HEK293 (cell line): ENCODE results near the gene FZD2.

Source experiments
- BCL11B ChIP-seq: fragments of 450-650 bp; formaldehyde crosslinking; IDR thresholded peaks from 2 replicates; pipeline ENCODE4 v1.5.1; 2016; ENCODE audit warnings: low read depth, missing biosample characterization, missing genetic modification characterization
- GLI4 ChIP-seq: fragments of 450-650 bp; formaldehyde crosslinking; IDR thresholded peaks from 2 replicates; pipeline ENCODE4 v1.5.1; 2016; ENCODE audit warnings: missing biosample characterization, missing genetic modification characterization
- ZIC2 ChIP-seq: fragments of 450-650 bp; formaldehyde crosslinking; IDR thresholded peaks from 2 replicates; pipeline ENCODE4 v1.5.1; 2016; ENCODE audit warnings: missing biosample characterization, missing genetic modification characterization
- ZNF155 ChIP-seq: fragments of 450-650 bp; formaldehyde crosslinking; IDR thresholded peaks from 2 replicates; pipeline ENCODE4 v1.5.1; 2016; ENCODE audit warnings: missing biosample characterization, missing genetic modification characterization
- ZNF19 ChIP-seq: fragments of 450-650 bp; formaldehyde crosslinking; IDR thresholded peaks from 2 replicates; pipeline ENCODE4; 2016; ENCODE audit warnings: missing biosample characterization, missing genetic modification characterization, low read depth
- ZNF274 ChIP-seq, 2 experiments: fragments of 200-500 bp in 1 of 2; fragments of 450-650 bp in 1 of 2; sonication (Bioruptor generic) in 1 of 2; formaldehyde crosslinking in 1 of 2; IDR thresholded peaks; 2 replicates each; pipeline versions ENCODE4 v1.5.1 to v1.6.1; 2014 to 2016; ENCODE audit warnings: borderline replicate concordance in 1 of 2, inconsistent platforms in 1 of 2, low read length in 1 of 2, missing biosample characterization in 1 of 2, missing genetic modification characterization in 1 of 2
- ZNF394 ChIP-seq: fragments of 450-650 bp; formaldehyde crosslinking; IDR thresholded peaks from 2 replicates; pipeline ENCODE4 v1.5.1; 2016; ENCODE audit warnings: missing biosample characterization, missing genetic modification characterization, mild to moderate bottlenecking, moderate library complexity, borderline replicate concordance
- ZNF621 ChIP-seq: fragments of 450-650 bp; formaldehyde crosslinking; IDR thresholded peaks from 2 replicates; pipeline ENCODE4 v1.5.1; 2017; ENCODE audit warnings: missing biosample characterization, missing genetic modification characterization
- ZNF629 ChIP-seq: fragments of 450-650 bp; formaldehyde crosslinking; IDR thresholded peaks from 2 replicates; pipeline ENCODE4 v1.5.1; 2017; ENCODE audit warnings: missing biosample characterization, missing genetic modification characterization
- ZNF768 ChIP-seq: fragments of 450-650 bp; formaldehyde crosslinking; IDR thresholded peaks from 2 replicates; pipeline ENCODE4 v1.5.1; 2018; ENCODE audit warnings: missing biosample characterization, mild to moderate bottlenecking, missing genetic modification characterization
- TF ChIP-seq, protein P1 (sequence below): fragments of 450-650 bp; formaldehyde crosslinking; IDR thresholded peaks from 2 replicates; pipeline ENCODE4 v1.5.1; 2016; ENCODE audit warnings: missing biosample characterization, missing genetic modification characterization
- TF ChIP-seq, protein P2 (sequence below): fragments of 450-650 bp; formaldehyde crosslinking; optimal IDR thresholded peaks from 2 replicates; pipeline ENCODE3; 2016; ENCODE audit warnings: missing biosample characterization, mild to moderate bottlenecking, missing genetic modification characterization
- TF ChIP-seq, protein P3 (sequence below): fragments of 450-650 bp; formaldehyde crosslinking; IDR thresholded peaks from 2 replicates; pipeline ENCODE4 v1.5.1; 2016; ENCODE audit warnings: missing biosample characterization, missing genetic modification characterization, borderline replicate concordance
- TF ChIP-seq, protein P4 (sequence below): fragments of 450-650 bp; formaldehyde crosslinking; IDR thresholded peaks from 2 replicates; pipeline ENCODE4 v1.5.1; 2017; ENCODE audit warnings: missing biosample characterization, missing genetic modification characterization
- TF ChIP-seq, protein P5 (sequence below): fragments of 450-650 bp; formaldehyde crosslinking; conservative IDR thresholded peaks from 2 replicates; pipeline ENCODE4 v1.5.1; 2016; ENCODE audit warnings: low read depth, missing biosample characterization, missing genetic modification characterization
- TF ChIP-seq, protein P6 (sequence below): fragments of 450-650 bp; IDR thresholded peaks from 2 replicates; pipeline ENCODE4 v1.5.1; 2018; ENCODE audit warnings: missing biosample characterization, mild to moderate bottlenecking, missing genetic modification characterization
- TF ChIP-seq, protein P7 (sequence below): fragments of 450-650 bp; IDR thresholded peaks from 2 replicates; pipeline ENCODE4 v1.5.1; 2018; ENCODE audit warnings: missing biosample characterization, missing genetic modification characterization
- TF ChIP-seq, protein P8 (sequence below): fragments of 450-650 bp; formaldehyde crosslinking; IDR thresholded peaks from 2 replicates; pipeline ENCODE4 v1.5.1; 2016; ENCODE audit warnings: missing biosample characterization, missing genetic modification characterization
- TF ChIP-seq, protein P9 (sequence below): fragments of 450-650 bp; formaldehyde crosslinking; IDR thresholded peaks from 2 replicates; pipeline ENCODE4 v1.5.1; 2016; ENCODE audit warnings: missing biosample characterization, missing genetic modification characterization

Gene FZD2

DNA sequence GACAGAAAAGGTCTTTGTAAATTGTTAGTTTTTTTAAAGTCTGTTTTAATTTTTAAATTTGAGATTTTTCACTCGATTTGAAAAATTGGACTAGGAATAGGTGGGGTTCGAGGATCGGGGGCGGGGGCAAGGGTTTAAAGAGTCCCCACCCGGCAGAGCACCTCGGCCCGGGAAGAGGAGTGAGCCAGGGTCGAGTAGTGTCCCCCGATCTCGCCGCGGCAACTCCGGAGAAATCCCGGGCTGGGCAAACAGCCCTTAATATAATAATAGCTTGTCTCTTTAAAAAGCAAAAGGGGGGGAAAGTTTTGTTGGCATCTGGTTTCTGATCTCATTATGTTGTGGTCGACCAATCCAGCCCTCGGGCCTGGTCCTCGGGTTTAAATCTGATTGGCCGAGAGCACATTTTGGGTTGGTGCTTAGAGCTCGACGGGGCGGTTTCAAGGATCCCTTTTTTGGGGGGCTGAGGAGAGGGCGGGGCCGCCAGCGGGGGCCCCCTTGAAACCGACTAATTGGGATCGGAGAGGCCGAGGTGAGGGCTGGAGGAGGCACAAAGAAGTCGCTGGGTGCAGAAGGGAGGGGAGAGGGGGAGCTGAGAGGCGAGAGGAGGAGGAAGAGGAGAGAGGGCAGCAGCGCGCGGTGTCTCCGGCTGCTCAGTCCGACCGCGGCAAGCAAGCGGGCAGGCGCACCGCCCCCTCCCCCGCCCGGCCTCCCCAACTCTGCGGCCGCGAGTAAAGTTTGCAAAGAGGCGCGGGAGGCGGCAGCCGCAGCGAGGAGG, at the start of gene FZD2 (continued):
- TF ChIP-seq BCL11B (tag by site-specific recombination) (peak; percentile 45; the same call in 1 of the 2 replicates), ZIC2 (tag by site-specific recombination) (no peak), ZNF155 (tag by site-specific recombination) (no peak), ZNF629 (tag by site-specific recombination) (peak; percentile 86), ZNF621 (tag by site-specific recombination) (no peak), ZNF274 (IDR thresholded peaks at IDR 0.05; ENCODE audit: low read length) (no peak), ZNF274 (tag by site-specific recombination; IDR thresholded peaks at IDR 0.05; ENCODE audit: borderline replicate concordance) (no peak), ZNF768 (tag by site-specific recombination) (peak; percentile 57; the same call in 1 of the 2 replicates), ZNF394 (tag by site-specific recombination) (peak; percentile 42; the same call in 1 of the 2 replicates), GLI4 (tag by site-specific recombination) (no peak), ZNF19 (tag by site-specific recombination) (no peak)
- TF ChIP-seq, protein P1, sequence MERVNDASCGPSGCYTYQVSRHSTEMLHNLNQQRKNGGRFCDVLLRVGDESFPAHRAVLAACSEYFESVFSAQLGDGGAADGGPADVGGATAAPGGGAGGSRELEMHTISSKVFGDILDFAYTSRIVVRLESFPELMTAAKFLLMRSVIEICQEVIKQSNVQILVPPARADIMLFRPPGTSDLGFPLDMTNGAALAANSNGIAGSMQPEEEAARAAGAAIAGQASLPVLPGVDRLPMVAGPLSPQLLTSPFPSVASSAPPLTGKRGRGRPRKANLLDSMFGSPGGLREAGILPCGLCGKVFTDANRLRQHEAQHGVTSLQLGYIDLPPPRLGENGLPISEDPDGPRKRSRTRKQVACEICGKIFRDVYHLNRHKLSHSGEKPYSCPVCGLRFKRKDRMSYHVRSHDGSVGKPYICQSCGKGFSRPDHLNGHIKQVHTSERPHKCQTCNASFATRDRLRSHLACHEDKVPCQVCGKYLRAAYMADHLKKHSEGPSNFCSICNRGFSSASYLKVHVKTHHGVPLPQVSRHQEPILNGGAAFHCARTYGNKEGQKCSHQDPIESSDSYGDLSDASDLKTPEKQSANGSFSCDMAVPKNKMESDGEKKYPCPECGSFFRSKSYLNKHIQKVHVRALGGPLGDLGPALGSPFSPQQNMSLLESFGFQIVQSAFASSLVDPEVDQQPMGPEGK (tag by site-specific recombination) = peak; percentile 100
- TF ChIP-seq, protein P2, sequence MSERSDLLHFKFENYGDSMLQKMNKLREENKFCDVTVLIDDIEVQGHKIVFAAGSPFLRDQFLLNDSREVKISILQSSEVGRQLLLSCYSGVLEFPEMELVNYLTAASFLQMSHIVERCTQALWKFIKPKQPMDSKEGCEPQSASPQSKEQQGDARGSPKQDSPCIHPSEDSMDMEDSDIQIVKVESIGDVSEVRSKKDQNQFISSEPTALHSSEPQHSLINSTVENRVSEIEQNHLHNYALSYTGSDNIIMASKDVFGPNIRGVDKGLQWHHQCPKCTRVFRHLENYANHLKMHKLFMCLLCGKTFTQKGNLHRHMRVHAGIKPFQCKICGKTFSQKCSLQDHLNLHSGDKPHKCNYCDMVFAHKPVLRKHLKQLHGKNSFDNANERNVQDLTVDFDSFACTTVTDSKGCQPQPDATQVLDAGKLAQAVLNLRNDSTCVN = peak; percentile 52
- TF ChIP-seq, protein P3, sequence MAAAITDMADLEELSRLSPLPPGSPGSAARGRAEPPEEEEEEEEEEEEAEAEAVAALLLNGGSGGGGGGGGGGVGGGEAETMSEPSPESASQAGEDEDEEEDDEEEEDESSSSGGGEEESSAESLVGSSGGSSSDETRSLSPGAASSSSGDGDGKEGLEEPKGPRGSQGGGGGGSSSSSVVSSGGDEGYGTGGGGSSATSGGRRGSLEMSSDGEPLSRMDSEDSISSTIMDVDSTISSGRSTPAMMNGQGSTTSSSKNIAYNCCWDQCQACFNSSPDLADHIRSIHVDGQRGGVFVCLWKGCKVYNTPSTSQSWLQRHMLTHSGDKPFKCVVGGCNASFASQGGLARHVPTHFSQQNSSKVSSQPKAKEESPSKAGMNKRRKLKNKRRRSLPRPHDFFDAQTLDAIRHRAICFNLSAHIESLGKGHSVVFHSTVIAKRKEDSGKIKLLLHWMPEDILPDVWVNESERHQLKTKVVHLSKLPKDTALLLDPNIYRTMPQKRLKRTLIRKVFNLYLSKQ = no peak
- TF ChIP-seq, protein P4, sequence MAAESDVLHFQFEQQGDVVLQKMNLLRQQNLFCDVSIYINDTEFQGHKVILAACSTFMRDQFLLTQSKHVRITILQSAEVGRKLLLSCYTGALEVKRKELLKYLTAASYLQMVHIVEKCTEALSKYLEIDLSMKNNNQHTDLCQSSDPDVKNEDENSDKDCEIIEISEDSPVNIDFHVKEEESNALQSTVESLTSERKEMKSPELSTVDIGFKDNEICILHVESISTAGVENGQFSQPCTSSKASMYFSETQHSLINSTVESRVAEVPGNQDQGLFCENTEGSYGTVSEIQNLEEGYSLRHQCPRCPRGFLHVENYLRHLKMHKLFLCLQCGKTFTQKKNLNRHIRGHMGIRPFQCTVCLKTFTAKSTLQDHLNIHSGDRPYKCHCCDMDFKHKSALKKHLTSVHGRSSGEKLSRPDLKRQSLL (tag by site-specific recombination) = no peak
- TF ChIP-seq, protein P5, sequence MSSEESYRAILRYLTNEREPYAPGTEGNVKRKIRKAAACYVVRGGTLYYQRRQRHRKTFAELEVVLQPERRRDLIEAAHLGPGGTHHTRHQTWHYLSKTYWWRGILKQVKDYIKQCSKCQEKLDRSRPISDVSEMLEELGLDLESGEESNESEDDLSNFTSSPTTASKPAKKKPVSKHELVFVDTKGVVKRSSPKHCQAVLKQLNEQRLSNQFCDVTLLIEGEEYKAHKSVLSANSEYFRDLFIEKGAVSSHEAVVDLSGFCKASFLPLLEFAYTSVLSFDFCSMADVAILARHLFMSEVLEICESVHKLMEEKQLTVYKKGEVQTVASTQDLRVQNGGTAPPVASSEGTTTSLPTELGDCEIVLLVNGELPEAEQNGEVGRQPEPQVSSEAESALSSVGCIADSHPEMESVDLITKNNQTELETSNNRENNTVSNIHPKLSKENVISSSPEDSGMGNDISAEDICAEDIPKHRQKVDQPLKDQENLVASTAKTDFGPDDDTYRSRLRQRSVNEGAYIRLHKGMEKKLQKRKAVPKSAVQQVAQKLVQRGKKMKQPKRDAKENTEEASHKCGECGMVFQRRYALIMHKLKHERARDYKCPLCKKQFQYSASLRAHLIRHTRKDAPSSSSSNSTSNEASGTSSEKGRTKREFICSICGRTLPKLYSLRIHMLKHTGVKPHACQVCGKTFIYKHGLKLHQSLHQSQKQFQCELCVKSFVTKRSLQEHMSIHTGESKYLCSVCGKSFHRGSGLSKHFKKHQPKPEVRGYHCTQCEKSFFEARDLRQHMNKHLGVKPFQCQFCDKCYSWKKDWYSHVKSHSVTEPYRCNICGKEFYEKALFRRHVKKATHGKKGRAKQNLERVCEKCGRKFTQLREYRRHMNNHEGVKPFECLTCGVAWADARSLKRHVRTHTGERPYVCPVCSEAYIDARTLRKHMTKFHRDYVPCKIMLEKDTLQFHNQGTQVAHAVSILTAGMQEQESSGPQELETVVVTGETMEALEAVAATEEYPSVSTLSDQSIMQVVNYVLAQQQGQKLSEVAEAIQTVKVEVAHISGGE = peak; percentile 87
- TF ChIP-seq, protein P6, sequence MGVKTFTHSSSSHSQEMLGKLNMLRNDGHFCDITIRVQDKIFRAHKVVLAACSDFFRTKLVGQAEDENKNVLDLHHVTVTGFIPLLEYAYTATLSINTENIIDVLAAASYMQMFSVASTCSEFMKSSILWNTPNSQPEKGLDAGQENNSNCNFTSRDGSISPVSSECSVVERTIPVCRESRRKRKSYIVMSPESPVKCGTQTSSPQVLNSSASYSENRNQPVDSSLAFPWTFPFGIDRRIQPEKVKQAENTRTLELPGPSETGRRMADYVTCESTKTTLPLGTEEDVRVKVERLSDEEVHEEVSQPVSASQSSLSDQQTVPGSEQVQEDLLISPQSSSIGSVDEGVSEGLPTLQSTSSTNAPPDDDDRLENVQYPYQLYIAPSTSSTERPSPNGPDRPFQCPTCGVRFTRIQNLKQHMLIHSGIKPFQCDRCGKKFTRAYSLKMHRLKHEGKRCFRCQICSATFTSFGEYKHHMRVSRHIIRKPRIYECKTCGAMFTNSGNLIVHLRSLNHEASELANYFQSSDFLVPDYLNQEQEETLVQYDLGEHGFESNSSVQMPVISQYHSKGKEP (tag by site-specific recombination) = no peak
- TF ChIP-seq, protein P7, sequence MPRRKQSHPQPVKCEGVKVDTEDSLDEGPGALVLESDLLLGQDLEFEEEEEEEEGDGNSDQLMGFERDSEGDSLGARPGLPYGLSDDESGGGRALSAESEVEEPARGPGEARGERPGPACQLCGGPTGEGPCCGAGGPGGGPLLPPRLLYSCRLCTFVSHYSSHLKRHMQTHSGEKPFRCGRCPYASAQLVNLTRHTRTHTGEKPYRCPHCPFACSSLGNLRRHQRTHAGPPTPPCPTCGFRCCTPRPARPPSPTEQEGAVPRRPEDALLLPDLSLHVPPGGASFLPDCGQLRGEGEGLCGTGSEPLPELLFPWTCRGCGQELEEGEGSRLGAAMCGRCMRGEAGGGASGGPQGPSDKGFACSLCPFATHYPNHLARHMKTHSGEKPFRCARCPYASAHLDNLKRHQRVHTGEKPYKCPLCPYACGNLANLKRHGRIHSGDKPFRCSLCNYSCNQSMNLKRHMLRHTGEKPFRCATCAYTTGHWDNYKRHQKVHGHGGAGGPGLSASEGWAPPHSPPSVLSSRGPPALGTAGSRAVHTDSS (tag by site-specific recombination) = peak; percentile 82
- TF ChIP-seq, protein P8, sequence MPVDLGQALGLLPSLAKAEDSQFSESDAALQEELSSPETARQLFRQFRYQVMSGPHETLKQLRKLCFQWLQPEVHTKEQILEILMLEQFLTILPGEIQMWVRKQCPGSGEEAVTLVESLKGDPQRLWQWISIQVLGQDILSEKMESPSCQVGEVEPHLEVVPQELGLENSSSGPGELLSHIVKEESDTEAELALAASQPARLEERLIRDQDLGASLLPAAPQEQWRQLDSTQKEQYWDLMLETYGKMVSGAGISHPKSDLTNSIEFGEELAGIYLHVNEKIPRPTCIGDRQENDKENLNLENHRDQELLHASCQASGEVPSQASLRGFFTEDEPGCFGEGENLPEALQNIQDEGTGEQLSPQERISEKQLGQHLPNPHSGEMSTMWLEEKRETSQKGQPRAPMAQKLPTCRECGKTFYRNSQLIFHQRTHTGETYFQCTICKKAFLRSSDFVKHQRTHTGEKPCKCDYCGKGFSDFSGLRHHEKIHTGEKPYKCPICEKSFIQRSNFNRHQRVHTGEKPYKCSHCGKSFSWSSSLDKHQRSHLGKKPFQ (tag by site-specific recombination) = no peak
- TF ChIP-seq, protein P9, sequence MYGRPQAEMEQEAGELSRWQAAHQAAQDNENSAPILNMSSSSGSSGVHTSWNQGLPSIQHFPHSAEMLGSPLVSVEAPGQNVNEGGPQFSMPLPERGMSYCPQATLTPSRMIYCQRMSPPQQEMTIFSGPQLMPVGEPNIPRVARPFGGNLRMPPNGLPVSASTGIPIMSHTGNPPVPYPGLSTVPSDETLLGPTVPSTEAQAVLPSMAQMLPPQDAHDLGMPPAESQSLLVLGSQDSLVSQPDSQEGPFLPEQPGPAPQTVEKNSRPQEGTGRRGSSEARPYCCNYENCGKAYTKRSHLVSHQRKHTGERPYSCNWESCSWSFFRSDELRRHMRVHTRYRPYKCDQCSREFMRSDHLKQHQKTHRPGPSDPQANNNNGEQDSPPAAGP (tag by site-specific recombination) = peak; percentile 90
